Effector memory CD8-positive, alpha-beta T cell (primary cell): Measurements from ENCODE around the gene MED20.

Experiments used
- ATAC-seq: fragments of 150-1000 bp; cut with Tn5 transposase; replicated peaks from 2 replicates; pipeline ENCODE4 v1.10.0; 2021; ENCODE audit warnings: mild to moderate bottlenecking, moderate library complexity
- DNase-seq, 3 experiments: peaks; one replicate each; pipeline ENCODE4 v3.0.0; 2021
- H3K27ac Mint-ChIP-seq, 2 donors: one replicate each; pipeline ENCODE4 v1.8.0; 2022; ENCODE audit warnings: mild to moderate bottlenecking in 2 of 2, mixed read lengths in 2 of 2, moderate library complexity in 2 of 2
- H3K27me3 Mint-ChIP-seq, 2 donors: one replicate each; pipeline ENCODE4 v1.8.0; 2022; ENCODE audit warnings: mixed read lengths in 2 of 2
- H3K36me3 Mint-ChIP-seq: one replicate; pipeline ENCODE4 v1.8.0; 2022; ENCODE audit warnings: mild to moderate bottlenecking, moderate library complexity, mixed read lengths; ENCODE audit not compliant: insufficient read depth
- H3K4me1 Mint-ChIP-seq, 2 donors: one replicate each; pipeline ENCODE4 v1.8.0; 2022; ENCODE audit warnings: low read depth in 2 of 2, mixed read lengths in 2 of 2
- H3K4me3 Mint-ChIP-seq, 2 donors: one replicate each; pipeline ENCODE4 v1.8.0; 2022; ENCODE audit warnings: mild to moderate bottlenecking in 2 of 2, mixed read lengths in 2 of 2, moderate library complexity in 2 of 2
- H3K9me3 Mint-ChIP-seq, 2 donors: one replicate each; pipeline ENCODE4 v1.8.0; 2022; ENCODE audit warnings: mixed read lengths in 2 of 2

The MED20 gene

GRCh38 chr6:41881506-41881905 is 39.4 kb downstream of the MED20 start:
- Mint-ChIP-seq H3K36me3 (no peaks in the 10 kb centered on the region), H3K4me1 (no peaks in the 10 kb centered on the region), H3K9me3 (no peaks in the 10 kb centered on the region), H3K4me3 (no peak overlapping the region), H3K27ac (no peak overlapping the region), H3K27me3 (no peaks in the 10 kb centered on the region)
- ATAC-seq: no peak
- no peak for DNase-seq

GRCh38 chr6:41878961-41879405 is 42.0 kb downstream of the MED20 start:
- Mint-ChIP-seq H3K4me1 (no peaks in the 10 kb centered on the region), H3K4me3 (no peak overlapping the region), H3K36me3 (no peaks in the 10 kb centered on the region), H3K27ac (no peak overlapping the region), H3K27me3 (no peaks in the 10 kb centered on the region), H3K9me3 (no peaks in the 10 kb centered on the region)
- DNase-seq (no peak), ATAC-seq (no peak)

- no peak for ATAC-seq
- Mint-ChIP-seq H3K27me3 (no peaks in the 10 kb centered on the region), H3K27ac (no peak overlapping the region)
Observed at GRCh38 chr6:41878246-41878645, 42.7 kb downstream of the MED20 start.

GRCh38 chr6:41877051-41877680 is 43.8 kb downstream of the MED20 start:
- no peak overlapping the region for H3K27ac Mint-ChIP-seq
- no peaks in the 10 kb centered on the region for H3K4me1 Mint-ChIP-seq
- no peaks in the 10 kb centered on the region for H3K9me3 Mint-ChIP-seq
- no peak for DNase-seq
- H3K36me3 Mint-ChIP-seq: no peaks in the 10 kb centered on the region
- ATAC-seq: no peak
- no peaks in the 10 kb centered on the region for H3K27me3 Mint-ChIP-seq
- no peak overlapping the region for H3K4me3 Mint-ChIP-seq

More at GRCh38 chr6:41878246-41878645, 42.7 kb downstream of the MED20 start:
- Mint-ChIP-seq H3K9me3 (no peaks in the 10 kb centered on the region), H3K36me3 (no peaks in the 10 kb centered on the region), H3K4me3 (no peak overlapping the region), H3K4me1 (no peaks in the 10 kb centered on the region)
- DNase-seq: no peak

- H3K27me3 Mint-ChIP-seq: no peaks in the 10 kb centered on the region
- DNase-seq: no peak
- no peak overlapping the region for H3K4me3 Mint-ChIP-seq
- no peak overlapping the region for H3K27ac Mint-ChIP-seq
- no peaks in the 10 kb centered on the region for H3K4me1 Mint-ChIP-seq
- no peaks in the 10 kb centered on the region for H3K9me3 Mint-ChIP-seq
- no peak for ATAC-seq
- no peaks in the 10 kb centered on the region for H3K36me3 Mint-ChIP-seq
Observed at GRCh38 chr6:41874741-41875140, 46.2 kb downstream of the MED20 start.

GRCh38 chr6:41872147-41872546 is 48.8 kb downstream of the MED20 start:
- no peak for ATAC-seq
- Mint-ChIP-seq H3K4me1 (no peaks in the 10 kb centered on the region), H3K9me3 (no peaks in the 10 kb centered on the region), H3K27ac (no peak overlapping the region), H3K36me3 (no peaks in the 10 kb centered on the region), H3K27me3 (no peaks in the 10 kb centered on the region), H3K4me3 (no peak overlapping the region)
- no peak for DNase-seq

GRCh38 chr6:41871691-41872090 is 49.2 kb downstream of the MED20 start:
- Mint-ChIP-seq H3K27ac (no peak overlapping the region), H3K4me1 (no peaks in the 10 kb centered on the region), H3K27me3 (no peaks in the 10 kb centered on the region), H3K9me3 (no peaks in the 10 kb centered on the region), H3K36me3 (no peaks in the 10 kb centered on the region), H3K4me3 (no peak overlapping the region)
- no peak for ATAC-seq
- DNase-seq: no peak

GRCh38 chr6:41859356-41859755 is 61.6 kb downstream of the MED20 start:
- Mint-ChIP-seq H3K27ac (no peak overlapping the region), H3K9me3 (no peaks in the 10 kb centered on the region), H3K36me3 (no peaks in the 10 kb centered on the region), H3K4me3 (no peak overlapping the region), H3K27me3 (no peaks in the 10 kb centered on the region), H3K4me1 (no peaks in the 10 kb centered on the region)
- DNase-seq: no peak
- ATAC-seq: no peak

GRCh38 chr6:41858703-41859102 is 62.2 kb downstream of the MED20 start:
- no peak for ATAC-seq
- Mint-ChIP-seq H3K27me3 (no peaks in the 10 kb centered on the region), H3K36me3 (no peaks in the 10 kb centered on the region), H3K27ac (peak overlapping the region in 1 of 2 donors; percentile 1), H3K4me3 (no peak overlapping the region), H3K4me1 (no peaks in the 10 kb centered on the region), H3K9me3 (no peaks in the 10 kb centered on the region)
- DNase-seq: no peak
